ENCODE data around the gene OTUD1. TPM values are rescaled to one million over a fixed set of nuclear protein-coding genes. Genes with fewer than 3 reads are reported as not detected.
"Not testable (repeated sequence)": the region's sequence is repeated elsewhere in the genome, so short reads cannot be mapped to it uniquely, and the experiment has no call there.

The OTUD1 gene
- 16.2 TPM for total RNA-seq

GRCh38 chr10:23438547-23439451, at the start of gene OTUD1:
TSS of gene OTUD1 (plus strand) at chr10:23439075. CDS start at chr10:23439458, 383 bp downstream.
- DNase-seq (ENCODE audit: low read depth in 2 of 3, low spot score in 2 of 3) = peak; percentile 92 to 94 (median 94)

- not testable (repeated sequence) for DNase-seq (ENCODE audit: low read depth in 2 of 3, low spot score in 2 of 3)
Observed at GRCh38 chr10:23390408-23390807, 48.5 kb upstream of the OTUD1 start.

GRCh38 chr10:23390809-23391208, 48.1 kb upstream of the OTUD1 start:
- no peak for DNase-seq (ENCODE audit: low read depth in 2 of 3, low spot score in 2 of 3)

GRCh38 chr10:23391821-23392220, 47.1 kb upstream of the OTUD1 start:
- DNase-seq (ENCODE audit: low read depth in 2 of 3, low spot score in 2 of 3) = no peak

GRCh38 chr10:23395017-23395416, 43.9 kb upstream of the OTUD1 start:
- no peak for DNase-seq (ENCODE audit: low read depth in 2 of 3, low spot score in 2 of 3)

- no peak for DNase-seq (ENCODE audit: low read depth in 2 of 3, low spot score in 2 of 3)
Observed at GRCh38 chr10:23396695-23397094, 42.2 kb upstream of the OTUD1 start.

- DNase-seq (ENCODE audit: low read depth in 2 of 3, low spot score in 2 of 3) = no peak
Observed at GRCh38 chr10:23399701-23400144, 39.2 kb upstream of the OTUD1 start.

GRCh38 chr10:23402856-23403255, 36.0 kb upstream of the OTUD1 start:
- no peak for DNase-seq (ENCODE audit: low read depth in 2 of 3, low spot score in 2 of 3)

GRCh38 chr10:23403278-23403677, 35.6 kb upstream of the OTUD1 start:
- DNase-seq (ENCODE audit: low read depth in 2 of 3, low spot score in 2 of 3) = no peak

- DNase-seq (ENCODE audit: low read depth in 2 of 3, low spot score in 2 of 3) = no peak
Observed at GRCh38 chr10:23403719-23404118, 35.2 kb upstream of the OTUD1 start.

- no peak for DNase-seq (ENCODE audit: low read depth in 2 of 3, low spot score in 2 of 3)
Observed at GRCh38 chr10:23404461-23404980, 34.4 kb upstream of the OTUD1 start.

- no peak for DNase-seq (ENCODE audit: low read depth in 2 of 3, low spot score in 2 of 3)
Observed at GRCh38 chr10:23405540-23405939, 33.3 kb upstream of the OTUD1 start.

- no peak for DNase-seq (ENCODE audit: low read depth in 2 of 3, low spot score in 2 of 3)
Observed at GRCh38 chr10:23406409-23406808, 32.5 kb upstream of the OTUD1 start.

- no peak for DNase-seq (ENCODE audit: low read depth in 2 of 3, low spot score in 2 of 3)
Observed at GRCh38 chr10:23408330-23408976, 30.4 kb upstream of the OTUD1 start.

- DNase-seq (ENCODE audit: low read depth in 2 of 3, low spot score in 2 of 3) = no peak
Observed at GRCh38 chr10:23412223-23412622, 26.7 kb upstream of the OTUD1 start.

GRCh38 chr10:23413629-23414089, 25.2 kb upstream of the OTUD1 start:
- no peak for DNase-seq (ENCODE audit: low read depth in 2 of 3, low spot score in 2 of 3)

- DNase-seq (ENCODE audit: low read depth in 2 of 3, low spot score in 2 of 3) = no peak
Observed at GRCh38 chr10:23414658-23415057, 24.2 kb upstream of the OTUD1 start.

- DNase-seq (ENCODE audit: low read depth in 2 of 3, low spot score in 2 of 3) = no peak
Observed at GRCh38 chr10:23417254-23417653, 21.6 kb upstream of the OTUD1 start.

- DNase-seq (ENCODE audit: low read depth in 2 of 3, low spot score in 2 of 3) = no peak
Observed at GRCh38 chr10:23418051-23418681, 20.7 kb upstream of the OTUD1 start.

GRCh38 chr10:23419201-23419600, 19.7 kb upstream of the OTUD1 start:
- no peak for DNase-seq (ENCODE audit: low read depth in 2 of 3, low spot score in 2 of 3)

All from hematopoietic multipotent progenitor cell (in vitro differentiated cells).